Amygdala (tissue), 56 donors: ENCODE results near the gene CCDC157.
A peak's percentile ranks its signal among the peaks of the same experiment; 100 is the strongest.

Experiments used
- DNase-seq, 56 donors: peaks; one replicate each; lab custom pipeline; 2025; lab: John Stamatoyannopoulos, UW

Gene CCDC157

GRCh38 chr22:30405731-30406130 is 48.9 kb downstream of the CCDC157 start:
- DNase-seq: no peak

GRCh38 chr22:30406400-30406799 is 49.6 kb downstream of the CCDC157 start:
- no peak for DNase-seq

- DNase-seq: no peak
Observed at GRCh38 chr22:30408388-30409102, 51.7 kb downstream of the CCDC157 start.

GRCh38 chr22:30411780-30412179 is 55.0 kb downstream of the CCDC157 start:
- DNase-seq: no peak

GRCh38 chr22:30413001-30413400 is 56.2 kb downstream of the CCDC157 start:
- no peak for DNase-seq

- DNase-seq: peak in 11 of 56 donors; percentile 15 to 54 (median 31)
Observed at GRCh38 chr22:30413745-30414524, 57.1 kb downstream of the CCDC157 start.

GRCh38 chr22:30414525-30415047 is 57.8 kb downstream of the CCDC157 start:
- DNase-seq: no peak

GRCh38 chr22:30416403-30416802 is 59.6 kb downstream of the CCDC157 start:
- no peak for DNase-seq

GRCh38 chr22:30416837-30417236 is 60.0 kb downstream of the CCDC157 start:
- DNase-seq: no peak

GRCh38 chr22:30420347-30421125 is 63.7 kb downstream of the CCDC157 start:
- DNase-seq: peak in 1 of 56 donors; percentile 14

GRCh38 chr22:30421695-30422480 is 65.1 kb downstream of the CCDC157 start:
- no peak for DNase-seq

GRCh38 chr22:30422481-30423300 is 65.9 kb downstream of the CCDC157 start:
- DNase-seq: peak in 49 of 56 donors; percentile 27 to 83 (median 58)

GRCh38 chr22:30423301-30423958 is 66.6 kb downstream of the CCDC157 start:
- DNase-seq: peak in 12 of 56 donors; percentile 54 to 83 (median 71)

- peak; percentile 57 to 100 (median 98) for DNase-seq
Observed at GRCh38 chr22:30423959-30424533, 67.2 kb downstream of the CCDC157 start.

- DNase-seq: peak in 14 of 56 donors; percentile 27 to 63 (median 49)
Observed at GRCh38 chr22:30424534-30425326, 67.9 kb downstream of the CCDC157 start.

GRCh38 chr22:30425327-30425615 is 68.5 kb downstream of the CCDC157 start:
- DNase-seq: no peak

GRCh38 chr22:30425616-30426387 is 69.0 kb downstream of the CCDC157 start, which contains the start of gene MTFP1:
Gene MTFP1, plus strand, starts transcription at chr22:30425768. Its CDS starts 112 bp downstream, at chr22:30425880.
- DNase-seq: peak in 30 of 56 donors; percentile 5 to 57 (median 29)
